Activated CD4-positive, alpha-beta T cell treated with anti-CD3 and anti-CD28 coated beads, Interleukin-2, amount 50 U/mL, for 24 hours (primary cell): ENCODE data around the gene HOXD1.

Experiments
- DNase-seq, 2 donors: peaks; one replicate each; pipeline ENCODE4 v3.0.0-alpha.2; 2020; ENCODE audit warnings: low read depth in 1 of 2, low spot score in 1 of 2

Gene HOXD1

DNA sequence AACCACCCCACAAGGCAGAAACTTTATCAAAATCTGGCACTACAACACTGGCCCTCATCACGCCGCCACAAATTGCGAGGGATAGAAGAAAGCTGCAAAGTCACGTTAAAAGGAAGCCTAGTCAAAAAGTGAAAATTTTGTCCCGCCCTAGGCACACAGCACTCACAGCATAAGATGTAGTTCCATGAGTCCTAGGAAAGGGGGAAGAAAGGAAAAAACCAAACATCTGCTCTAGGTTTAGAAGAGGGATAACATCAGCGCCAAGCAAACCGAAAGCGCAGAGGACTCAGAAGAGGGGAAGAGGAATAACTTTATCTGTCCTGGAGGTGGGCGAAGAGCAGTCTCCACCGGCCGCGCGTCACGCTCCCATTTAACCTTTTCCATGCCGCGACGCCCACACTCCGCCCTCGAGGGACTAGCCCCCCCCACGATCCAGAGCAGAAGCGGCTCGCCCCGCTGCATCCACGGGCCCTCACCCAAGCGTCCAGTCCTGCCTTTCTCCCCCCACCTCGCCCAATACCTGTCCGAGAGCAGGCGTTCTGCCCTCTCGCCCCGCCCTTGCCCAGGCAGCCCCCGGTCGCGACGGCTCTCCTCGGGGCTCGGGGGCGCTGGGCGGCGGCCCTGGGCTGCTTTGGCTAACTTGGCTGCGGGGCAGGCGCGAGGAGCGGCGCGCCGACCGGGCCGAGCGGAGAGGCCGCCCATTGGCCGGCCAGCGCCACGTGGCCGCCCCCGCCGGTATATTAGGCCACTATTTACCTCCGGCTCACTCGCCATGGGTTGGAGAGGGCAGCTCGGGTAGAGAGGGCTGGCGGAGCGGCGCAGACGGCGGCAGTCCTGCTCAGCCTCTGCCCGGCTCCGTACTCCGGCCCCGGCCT is at the start of gene HOXD1:
HOXD1 (plus strand) TSS at position 770 of the 875 bp plus-strand sequence. CDS start 134 bp downstream, outside the sequence.
- DNase-seq: no peak

DNA sequence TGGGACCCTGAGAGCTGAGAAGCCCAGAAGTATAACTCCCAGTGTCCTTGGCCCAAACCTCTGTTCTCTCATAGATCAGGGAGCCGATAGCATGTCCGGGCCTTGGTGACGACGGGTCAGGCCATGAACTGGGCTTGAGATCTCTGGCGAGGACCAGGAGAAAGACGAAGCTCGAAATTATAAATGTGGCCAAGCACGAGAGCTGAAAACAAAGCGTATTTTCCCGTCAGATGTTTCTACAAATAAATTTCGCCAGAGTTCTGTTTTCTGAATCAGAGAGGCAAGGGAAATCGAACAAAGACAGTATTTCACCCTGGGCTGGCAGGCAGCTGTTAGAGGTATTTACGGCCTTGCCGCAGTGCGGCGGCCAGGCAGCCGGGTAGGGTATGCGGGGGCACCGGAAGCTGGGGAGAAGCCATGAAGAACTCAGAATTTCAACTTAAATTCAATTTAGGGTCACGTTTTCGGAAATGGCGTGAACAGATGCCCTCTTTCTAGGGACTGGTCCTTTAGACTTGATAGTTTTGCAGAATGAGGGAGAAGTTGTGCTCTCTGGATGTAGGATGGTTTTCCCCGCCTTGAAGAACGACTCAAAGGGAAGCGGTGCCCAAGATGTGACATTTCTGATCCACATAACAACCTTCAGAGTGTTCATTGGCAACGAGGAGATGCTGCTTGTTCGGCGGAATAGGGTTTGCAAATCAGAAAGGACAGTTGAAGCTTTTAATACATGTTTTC is 49.4 kb upstream of the HOXD1 start:
- DNase-seq: no peak

DNA sequence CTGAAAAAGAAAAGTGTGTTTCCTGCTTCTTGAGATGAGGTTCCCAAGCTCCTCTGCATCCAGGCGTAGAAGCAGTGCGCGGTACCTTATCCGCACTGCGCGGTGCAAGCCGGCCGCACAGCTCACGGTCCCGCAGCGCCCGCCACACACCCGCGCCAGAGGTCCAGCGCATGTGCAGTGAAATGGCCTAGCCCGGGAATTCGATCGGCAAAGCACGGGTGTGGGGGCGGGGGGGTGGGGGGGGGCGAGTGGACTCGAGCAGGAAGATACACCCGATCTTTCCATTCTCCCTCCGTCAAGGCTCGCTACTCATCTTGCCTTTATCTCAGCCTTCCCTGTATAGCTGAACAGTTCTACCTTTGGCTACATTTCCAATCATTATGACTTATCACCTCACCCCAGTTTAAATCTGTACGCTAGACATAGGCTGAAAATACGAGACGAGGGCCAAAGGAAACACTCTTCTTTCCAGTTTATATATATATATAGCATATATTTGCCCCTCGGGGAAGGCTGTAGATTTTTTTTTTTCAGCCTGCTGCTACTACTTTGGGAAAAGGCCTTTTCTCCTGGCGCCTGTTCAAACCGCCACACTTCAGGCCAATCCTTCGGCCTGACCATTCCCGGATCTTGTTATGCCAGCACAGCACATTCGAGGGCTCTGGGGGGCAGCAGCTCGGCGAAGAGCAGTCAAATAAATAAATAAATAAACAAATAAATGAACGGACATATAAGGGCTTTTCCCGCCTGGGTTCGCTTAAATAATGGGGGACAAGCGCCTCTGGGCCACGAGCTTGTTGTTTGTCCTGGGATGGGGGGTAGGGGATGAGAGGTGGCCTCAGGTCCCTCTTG is 48.6 kb upstream of the HOXD1 start:
- DNase-seq: no peak

DNA sequence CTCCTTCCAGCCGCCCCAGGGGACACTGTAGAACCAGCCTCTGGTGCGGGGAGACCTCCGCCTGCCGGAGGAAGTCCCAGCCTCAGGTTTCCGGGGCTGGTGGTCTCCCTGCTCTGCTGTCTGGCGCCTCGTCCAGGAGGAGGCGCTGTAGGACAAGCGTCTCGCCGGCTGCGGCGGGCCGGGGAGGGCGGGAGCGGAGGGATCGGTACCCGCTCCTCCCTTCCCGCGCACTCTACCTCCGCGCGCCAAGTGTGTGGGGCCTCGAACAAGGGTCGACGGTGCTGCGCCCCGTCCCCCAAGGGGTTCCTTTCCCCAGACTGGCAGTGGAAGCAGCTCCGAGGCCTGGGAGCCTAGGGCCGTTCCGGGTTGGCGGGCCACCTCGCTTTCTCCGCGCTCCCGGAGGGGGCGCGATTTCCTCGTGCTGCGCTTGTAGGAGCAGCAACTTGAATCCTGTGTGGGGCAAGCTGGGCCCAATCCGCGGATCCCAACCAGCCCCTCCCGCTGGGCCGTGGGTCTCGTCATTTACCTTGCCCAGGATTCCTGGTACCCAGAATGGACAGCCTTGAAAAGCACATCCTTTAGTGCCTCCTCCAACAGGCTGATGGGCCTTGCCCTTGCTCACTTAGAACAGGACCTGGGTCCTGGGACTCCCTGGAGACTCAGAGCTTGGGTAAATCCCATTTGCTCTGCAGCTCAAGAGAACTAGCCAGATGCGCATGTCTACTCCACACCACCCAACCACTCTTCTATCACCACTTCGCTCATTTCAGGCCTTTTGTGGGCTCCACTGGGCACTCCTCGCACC is 47.8 kb upstream of the HOXD1 start:
- peak in 1 of 2 donors; percentile 55 for DNase-seq

DNA sequence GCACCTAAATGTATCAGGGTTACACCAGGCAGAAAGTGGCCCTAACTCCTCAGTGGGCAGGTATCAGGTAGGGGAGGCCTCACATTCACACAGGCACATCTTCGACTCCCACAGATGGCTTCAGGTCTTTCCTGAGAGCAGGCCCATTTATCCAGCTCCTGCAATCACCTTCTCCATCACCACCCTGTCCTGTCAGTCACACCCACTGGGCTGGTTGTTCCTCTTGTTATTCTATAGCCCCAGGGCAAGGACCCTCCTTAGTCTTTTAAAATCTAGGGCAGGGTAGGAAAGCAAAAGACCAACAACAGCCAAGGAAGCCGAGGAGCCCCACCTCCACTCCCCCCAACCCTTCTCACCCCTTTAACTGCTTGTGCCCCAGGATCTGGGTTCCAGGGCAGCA is 46.2 kb upstream of the HOXD1 start:
- no peak for DNase-seq

DNA sequence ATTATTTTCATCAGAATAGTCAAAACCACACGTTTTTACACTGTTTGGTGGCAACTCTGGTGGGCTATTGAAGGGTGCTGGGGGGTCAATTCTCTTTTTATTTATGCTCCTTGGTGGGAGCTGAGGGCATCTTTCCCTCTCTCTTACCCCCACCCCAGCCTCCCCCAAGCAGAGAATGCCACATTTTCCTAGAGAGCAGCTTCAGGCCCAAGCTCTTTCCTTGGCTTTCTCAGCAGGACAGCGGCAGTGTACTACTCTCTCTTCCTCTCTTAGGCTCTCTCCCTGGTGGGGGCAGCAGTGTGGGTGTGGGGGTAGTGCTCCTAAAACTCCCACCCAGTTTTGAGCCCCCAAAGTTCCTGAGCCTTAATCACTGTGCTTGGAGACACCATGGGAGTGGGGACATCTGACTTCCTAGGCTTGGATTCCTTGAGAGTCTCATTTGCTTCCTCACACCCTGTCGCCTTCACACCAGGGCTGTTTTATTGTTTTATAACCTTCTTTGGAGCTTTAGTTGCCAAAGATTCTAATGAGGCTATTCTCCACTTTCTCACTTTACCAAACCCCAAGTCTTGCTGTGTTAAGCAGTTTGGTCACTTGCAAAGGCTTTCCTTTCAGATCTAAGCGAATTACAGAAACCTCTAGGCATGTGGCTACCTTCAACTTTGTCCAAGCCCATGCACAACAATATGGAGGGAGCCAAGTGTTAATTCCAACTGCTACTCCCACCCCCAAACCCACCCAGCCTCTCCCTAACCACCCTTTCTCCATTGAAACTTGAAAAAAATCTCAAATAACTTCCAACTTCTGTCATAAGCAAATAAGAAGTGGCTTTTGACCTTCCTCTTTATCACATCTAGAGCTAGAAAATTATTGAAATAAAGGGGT is 43.1 kb upstream of the HOXD1 start:
- no peak for DNase-seq

DNA sequence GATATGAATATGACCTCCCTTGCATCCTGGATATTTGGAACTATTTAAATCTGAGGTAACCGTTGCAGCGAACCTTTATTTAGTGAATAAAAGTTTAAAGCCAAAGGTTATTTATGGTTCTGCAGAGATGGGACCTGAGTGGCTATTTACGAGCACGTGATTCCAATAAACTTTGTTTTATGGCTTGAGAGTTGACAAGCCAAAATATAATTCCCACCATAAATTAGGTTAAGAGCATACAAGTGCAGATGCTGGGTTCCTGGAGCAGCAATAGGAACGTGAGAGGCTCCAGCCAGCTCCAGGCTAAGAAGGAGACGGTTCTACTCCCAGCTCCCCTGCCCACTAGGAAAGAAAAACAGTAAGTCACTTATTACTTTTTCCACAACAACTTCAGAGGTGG is 42.4 kb upstream of the HOXD1 start:
- DNase-seq: no peak

DNA sequence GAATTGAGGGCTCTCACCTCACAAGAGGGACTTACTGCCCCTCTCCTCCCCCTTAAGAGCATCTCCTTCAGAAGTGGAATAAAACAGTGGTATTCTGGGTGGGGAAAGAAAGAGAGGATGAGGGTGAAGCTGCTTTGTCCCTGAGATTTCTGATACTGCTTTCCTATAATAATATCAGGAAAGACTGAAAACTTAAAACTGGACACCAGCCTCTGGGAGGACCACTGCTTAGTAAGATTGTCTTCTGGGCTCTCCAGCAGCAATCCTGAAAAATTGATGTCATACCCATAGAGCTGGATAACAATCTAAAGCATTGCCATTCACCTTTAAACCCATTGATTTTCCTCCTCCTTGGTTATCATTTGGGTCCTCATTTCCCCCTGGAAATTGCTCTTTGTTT is 41.8 kb upstream of the HOXD1 start:
- no peak for DNase-seq

DNA sequence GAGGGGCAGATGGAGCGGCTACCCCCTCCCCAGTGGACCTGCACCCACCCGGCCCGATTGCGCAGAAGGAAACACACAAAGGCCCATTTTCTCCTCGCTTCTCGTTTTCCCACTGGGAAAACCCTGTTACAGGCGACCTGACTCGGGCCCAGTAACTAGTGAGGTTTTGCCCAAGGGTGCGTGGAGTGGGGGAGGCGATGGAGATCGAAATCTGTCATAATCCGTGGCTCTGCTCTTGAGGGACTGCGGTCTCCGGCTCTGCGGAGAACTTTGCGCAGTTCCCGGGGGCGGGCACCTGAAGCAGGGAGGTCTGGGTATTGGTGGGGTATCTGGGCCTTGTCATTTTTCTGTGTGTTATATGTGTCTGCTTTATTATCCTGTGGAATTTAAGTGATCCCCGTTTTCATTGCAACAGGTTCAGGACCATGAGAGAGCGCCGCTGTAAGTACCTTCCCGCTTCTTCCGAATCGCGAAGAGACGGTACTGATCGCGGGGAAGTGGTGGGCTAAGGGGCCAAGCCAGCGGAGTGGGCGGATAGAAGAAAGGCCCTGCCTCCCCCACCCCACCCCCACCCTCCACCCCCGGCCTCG is 41.2 kb upstream of the HOXD1 start:
- DNase-seq: no peak

DNA sequence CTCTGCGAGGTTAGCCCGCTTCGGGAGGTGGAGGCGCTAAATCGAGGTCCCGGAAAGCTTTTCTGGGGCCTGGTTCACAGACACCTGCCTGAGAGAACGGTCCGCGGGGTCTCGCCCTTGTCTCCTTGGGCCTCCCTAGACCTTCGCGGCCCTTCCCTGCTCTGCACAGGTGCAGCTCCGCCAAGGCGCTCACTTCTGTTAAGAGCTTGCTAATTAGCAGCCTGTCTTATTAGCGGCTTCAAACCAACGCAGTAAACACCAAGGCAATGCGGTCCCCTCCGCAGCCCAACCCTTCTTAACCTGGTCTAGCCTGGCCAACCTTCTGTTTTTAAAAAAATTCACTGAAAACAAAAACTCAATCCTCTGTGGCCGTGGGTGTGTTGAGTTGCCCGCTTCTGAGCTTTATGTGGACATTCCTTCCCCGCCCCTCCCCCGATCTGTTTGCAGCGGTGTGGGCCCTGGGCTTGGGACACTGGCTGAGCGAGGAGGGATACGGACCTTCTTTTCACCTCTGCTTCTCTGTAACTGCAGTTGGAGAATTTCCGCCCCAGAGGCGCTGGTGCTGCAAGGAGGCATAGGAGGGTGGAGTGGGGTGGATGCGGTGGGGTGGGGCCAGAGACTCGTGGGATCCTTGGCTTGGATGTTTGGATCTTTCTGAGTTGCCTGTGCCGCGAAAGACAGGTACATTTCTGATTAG is 40.5 kb upstream of the HOXD1 start:
- DNase-seq: no peak

DNA sequence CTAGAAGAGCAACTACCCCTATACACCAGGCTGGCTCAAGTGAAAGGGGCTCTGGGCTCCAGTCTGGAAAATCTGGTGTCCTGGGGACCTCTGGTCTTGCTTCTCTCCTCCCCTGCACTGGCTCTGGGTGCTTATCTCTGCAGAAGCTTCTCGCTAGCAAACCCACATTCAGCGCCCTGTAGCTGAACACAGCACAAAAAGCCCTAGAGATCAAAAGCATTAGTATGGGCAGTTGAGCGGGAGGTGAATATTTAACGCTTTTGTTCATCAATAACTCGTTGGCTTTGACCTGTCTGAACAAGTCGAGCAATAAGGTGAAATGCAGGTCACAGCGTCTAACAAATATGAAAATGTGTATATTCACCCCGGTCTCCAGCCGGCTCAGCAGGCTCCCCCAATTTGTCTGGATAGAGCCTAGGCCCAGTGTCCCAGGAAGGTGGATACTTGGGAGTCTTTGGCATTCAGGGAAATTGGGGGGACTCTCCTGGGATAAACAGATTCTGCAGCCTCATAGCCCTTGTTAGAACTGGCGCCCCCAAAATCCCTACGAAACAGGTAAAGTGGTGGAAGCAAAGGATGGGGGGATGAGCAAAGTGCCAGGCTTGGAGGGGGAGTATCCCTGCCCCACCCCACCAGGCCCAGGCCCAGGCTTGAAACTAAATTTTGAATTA is 39.6 kb upstream of the HOXD1 start:
- no peak for DNase-seq

DNA sequence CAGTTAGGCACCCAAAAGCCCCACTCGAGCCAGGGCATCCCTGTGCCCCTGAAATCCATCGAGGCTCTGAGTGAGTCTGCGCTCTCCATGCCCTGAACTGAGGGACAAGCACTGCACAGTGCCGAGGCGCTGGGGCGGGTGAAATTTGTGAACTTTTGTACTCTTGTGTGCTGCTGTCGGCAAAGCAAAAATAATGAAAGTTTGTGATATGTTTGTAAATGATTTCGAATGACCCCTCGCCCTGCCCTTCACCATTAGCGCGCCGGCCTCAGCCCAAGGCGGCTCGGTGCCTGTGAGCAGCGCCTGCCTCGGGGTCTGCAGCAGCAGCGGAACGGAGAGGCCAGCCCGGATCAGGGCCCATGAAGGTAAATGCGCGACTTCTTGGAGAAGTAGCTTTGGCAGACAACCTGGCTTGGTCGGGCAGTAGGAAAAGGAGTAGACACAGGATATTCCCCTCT is 39.0 kb upstream of the HOXD1 start:
- DNase-seq: no peak

DNA sequence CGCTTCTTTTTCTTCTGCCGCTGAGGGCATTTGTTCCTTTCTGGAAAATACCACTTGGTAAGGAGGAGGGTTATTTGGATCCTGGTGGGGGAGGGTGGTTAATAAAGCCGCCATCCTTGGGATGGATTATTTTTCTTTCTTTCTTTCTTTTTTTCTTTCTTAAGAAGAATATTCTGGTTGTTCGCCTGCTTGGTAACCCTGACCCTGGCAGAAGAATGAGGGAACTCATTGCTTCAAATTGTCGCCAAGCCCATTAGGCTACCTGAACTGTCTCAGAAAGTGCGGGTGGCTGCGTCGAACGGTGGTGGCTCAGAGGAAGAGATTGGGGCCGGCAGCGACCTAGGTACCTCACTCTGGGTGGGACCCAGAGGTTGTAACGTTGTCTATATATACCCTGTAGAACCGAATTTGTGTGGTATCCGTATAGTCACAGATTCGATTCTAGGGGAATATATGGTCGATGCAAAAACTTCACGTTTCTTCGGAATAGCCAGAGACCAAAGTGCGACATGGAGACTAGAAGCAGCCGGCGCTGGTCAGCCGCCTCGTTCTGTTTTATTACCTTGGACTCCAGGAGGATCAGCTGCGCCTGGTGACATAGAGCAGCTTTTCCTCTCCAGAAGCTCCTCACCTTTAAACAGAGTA is 38.4 kb upstream of the HOXD1 start:
- DNase-seq: no peak

DNA sequence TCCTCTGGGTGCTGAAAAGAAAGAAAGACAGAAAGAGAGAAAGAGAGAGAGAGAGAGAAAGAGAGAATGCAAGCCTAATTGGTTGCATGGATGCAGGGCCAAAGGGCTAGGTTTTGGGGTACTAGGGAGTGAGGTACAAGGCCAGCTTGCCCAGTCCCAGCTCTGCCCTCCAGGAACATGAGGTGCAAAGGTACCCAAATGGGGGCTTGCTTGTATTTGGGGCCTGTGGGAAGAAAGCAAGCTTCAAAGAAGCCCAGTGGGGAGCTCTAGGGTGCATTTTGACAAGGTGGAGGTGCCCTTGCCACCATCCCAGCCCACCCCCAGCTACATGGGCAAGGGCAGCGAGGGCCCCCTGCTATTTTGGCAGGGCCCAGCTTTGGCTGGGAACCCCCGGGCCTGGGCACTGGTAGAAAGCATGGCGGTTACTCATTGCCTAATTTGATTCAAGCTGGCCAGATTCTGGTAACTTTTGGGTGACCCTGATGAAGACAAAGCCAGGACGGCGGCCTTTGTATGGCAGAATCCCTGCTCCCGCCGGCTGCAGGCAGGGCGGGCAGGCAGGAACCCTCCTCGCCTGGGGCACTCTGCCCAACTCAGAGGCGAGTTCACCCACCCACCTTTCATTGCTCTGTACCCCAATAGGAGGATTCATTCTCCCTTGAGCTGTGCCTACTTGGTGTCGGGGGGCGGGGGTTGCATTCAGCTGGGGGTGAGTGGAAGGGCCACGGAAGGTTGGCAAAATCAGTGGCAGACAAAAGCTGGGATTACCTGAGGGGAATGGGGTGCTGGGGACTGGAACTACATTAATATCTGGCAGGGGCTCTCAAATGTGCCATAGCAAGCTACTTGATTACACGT is 37.7 kb upstream of the HOXD1 start:
- DNase-seq: no peak

DNA sequence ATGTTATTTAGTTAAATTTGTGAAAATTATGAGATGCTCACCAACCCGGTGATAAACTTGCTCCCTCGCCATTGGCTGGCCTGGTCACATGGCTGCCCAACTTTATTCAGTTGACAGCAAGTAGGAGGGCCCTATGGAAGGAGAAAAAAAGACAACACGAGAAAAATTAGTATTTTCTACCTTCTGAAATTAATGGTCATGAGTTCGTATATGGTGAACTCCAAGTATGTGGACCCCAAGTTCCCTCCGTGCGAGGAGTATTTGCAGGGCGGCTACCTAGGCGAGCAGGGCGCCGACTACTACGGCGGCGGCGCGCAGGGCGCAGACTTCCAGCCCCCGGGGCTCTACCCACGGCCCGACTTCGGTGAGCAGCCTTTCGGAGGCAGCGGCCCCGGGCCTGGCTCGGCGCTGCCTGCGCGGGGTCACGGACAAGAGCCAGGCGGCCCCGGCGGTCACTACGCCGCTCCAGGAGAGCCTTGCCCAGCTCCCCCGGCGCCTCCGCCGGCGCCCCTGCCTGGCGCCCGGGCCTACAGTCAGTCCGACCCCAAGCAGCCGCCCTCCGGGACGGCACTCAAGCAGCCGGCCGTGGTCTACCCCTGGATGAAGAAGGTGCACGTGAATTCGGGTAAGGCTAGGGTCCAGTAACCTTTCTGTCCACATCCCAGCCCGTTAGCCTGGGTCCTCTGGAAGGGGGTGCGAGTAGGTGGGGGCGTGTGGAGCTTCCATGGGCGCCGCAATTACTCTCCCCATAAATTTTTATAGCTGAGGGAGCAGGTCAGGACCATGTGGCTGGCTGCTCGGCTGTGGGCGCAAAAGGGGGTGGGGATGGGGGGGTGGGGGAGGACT is 36.8 kb upstream of the HOXD1 start, which contains the start of gene HOXD4:
HOXD4 (plus strand) TSS at position 109 of the 846 bp plus-strand sequence; CDS start at position 193, 84 bp downstream.
- DNase-seq: no peak
